PC-9 (cell line): ENCODE results near the gene SLC11A2. TPM values are rescaled to one million over a fixed set of nuclear protein-coding genes. Genes with fewer than 3 reads are reported as not detected.
A peak's percentile ranks its signal among the peaks of the same experiment; 100 is the strongest.

Experiments used
- BruUV-seq: library from RNA; stranded (reverse); fragments of 400-500 nt; replicated peaks from 2 replicates; lab custom pipeline; 2021; lab: Mats Ljungman, UMichigan
- CTCF ChIA-PET: fragments of 300-600 bp; sonication (Branson Sonifier 250); formaldehyde crosslinking; loops from one replicate; lab custom pipeline; 2022; ENCODE audit warnings: antibody characterized with exemption; lab: Charles Lee
- POLR2A ChIA-PET: fragments of 300-600 bp; sonication (Branson Sonifier 250); formaldehyde crosslinking; loops from one replicate; lab custom pipeline; 2022; ENCODE audit warnings: antibody characterized with exemption; ENCODE audit not compliant: unreplicated experiment; lab: Charles Lee
- DNase-seq, 2 experiments: peaks; one replicate each; pipeline versions ENCODE4 v3.0.0 to v3.0.0-alpha.2; 2015 to 2022; ENCODE audit warnings: mixed read lengths in 1 of 2
- H2AFZ ChIP-seq: fragments of 200-600 bp; sonication (generic); 2 replicates; pipeline ENCODE4 v1.8.1; 2017; ENCODE audit warnings: antibody characterized with exemption
- H3F3A ChIP-seq: fragments of 200-600 bp; sonication (generic); 2 replicates; pipeline ENCODE4 v1.8.1; 2017; ENCODE audit warnings: antibody characterized with exemption, mild to moderate bottlenecking, low read depth; ENCODE audit not compliant: insufficient read depth
- H3K27ac ChIP-seq: fragments of 200-600 bp; sonication (generic); 2 replicates; pipeline ENCODE4 v1.6.1; 2016; ENCODE audit warnings: mixed run types
- H3K27me3 ChIP-seq: fragments of 200-600 bp; sonication (generic); 2 replicates; pipeline ENCODE4 v1.6.1; 2016; ENCODE audit warnings: low read depth, mixed run types; ENCODE audit not compliant: insufficient read depth
- H3K36me3 ChIP-seq: fragments of 200-600 bp; sonication (generic); 2 replicates; pipeline ENCODE4 v1.6.1; 2016; ENCODE audit warnings: low read depth, mixed run types
- H3K4me1 ChIP-seq: fragments of 200-600 bp; sonication (generic); replicated peaks from 2 replicates; pipeline ENCODE4 v1.6.1; 2016; ENCODE audit warnings: mixed run types; ENCODE audit not compliant: insufficient read depth
- H3K4me2 ChIP-seq: fragments of 200-600 bp; sonication (generic); 2 replicates; pipeline ENCODE4 v1.6.1; 2017; ENCODE audit warnings: mixed run types
- H3K4me3 ChIP-seq: fragments of 200-600 bp; sonication (generic); 2 replicates; pipeline ENCODE4 v1.6.1; 2016; ENCODE audit warnings: mixed run types
- H3K79me2 ChIP-seq: fragments of 200-600 bp; sonication (generic); 2 replicates; pipeline ENCODE4 v1.6.1; 2017; ENCODE audit warnings: low read depth, mixed run types
- H3K9me2 ChIP-seq: fragments of 200-600 bp; sonication (generic); 2 replicates; pipeline ENCODE4 v1.8.1; 2017; ENCODE audit warnings: mild to moderate bottlenecking; ENCODE audit not compliant: insufficient read depth
- H3K9me3 ChIP-seq: fragments of 200-600 bp; sonication (generic); 2 replicates; pipeline ENCODE4 v1.8.1; 2016; ENCODE audit warnings: low read depth; ENCODE audit not compliant: insufficient read depth
- H4K20me1 ChIP-seq: fragments of 200-600 bp; sonication (generic); 2 replicates; pipeline ENCODE4 v1.8.1; 2017; ENCODE audit not compliant: insufficient read depth
- CTCF ChIP-seq: fragments of 200-600 bp; sonication (generic); conservative IDR thresholded peaks from 2 replicates; pipeline ENCODE4 v1.6.1; 2017; ENCODE audit warnings: mixed run types, antibody characterized with exemption, mild to moderate bottlenecking, moderate library complexity
- EZH2 ChIP-seq: fragments of 200-600 bp; sonication (generic); IDR thresholded peaks from 2 replicates; pipeline ENCODE4 v1.8.0; 2017; ENCODE audit warnings: antibody characterized with exemption, low read depth
- intact Hi-C: fragments of 100-400 bp; cut with micrococcal nuclease; formaldehyde crosslinking; loops from one replicate; pipeline ENCODE4 v1.10.0; 2022; ENCODE audit not compliant: unreplicated experiment
- total RNA-seq: library from RNA; stranded (reverse); gene quantifications from 2 replicates; pipeline ENCODE4 v1.2.3, GENCODE V29; 2021

Gene SLC11A2
- total RNA-seq, 1 experiment from 2014 or later, result 45.7 TPM

- TF ChIP-seq EZH2, result no peak
- no peak for TF ChIP-seq CTCF
- H3K36me3 ChIP-seq, result peaks cover 14% of the 10 kb centered on the region
- DNase-seq, result no peak
- H2AFZ ChIP-seq, result no peak overlapping the region
- no peak overlapping the region for H3K4me2 ChIP-seq
- peaks cover 11% of the 10 kb centered on the region for H3K4me1 ChIP-seq
- H4K20me1 ChIP-seq, result no peaks in the 10 kb centered on the region
- H3K4me3 ChIP-seq, result no peak overlapping the region
- intact Hi-C loops, result no loop called here
- no peaks in the 10 kb centered on the region for H3K9me2 ChIP-seq
- H3F3A ChIP-seq, result peaks cover 34% of the 10 kb centered on the region; the same call in 1 of the 2 replicates
- H3K27me3 ChIP-seq, result no peaks in the 10 kb centered on the region
- TSS peak; percentile 7 for BruUV-seq
- H3K9me3 ChIP-seq, result no peaks in the 10 kb centered on the region
- ChIA-PET POLR2A (no interaction called here), CTCF (no interaction called here)
- H3K79me2 ChIP-seq, result no peaks in the 10 kb centered on the region
- no peak overlapping the region for H3K27ac ChIP-seq
Observed at GRCh38 chr12:51065530-51065929, 39.3 kb upstream of the SLC11A2 start.

GRCh38 chr12:51062631-51063397 lies 36.6 kb upstream of the SLC11A2 start:
- no peaks in the 10 kb centered on the region for H3K27me3 ChIP-seq
- no peak overlapping the region for H3K27ac ChIP-seq
- no peak overlapping the region for H2AFZ ChIP-seq
- no peaks in the 10 kb centered on the region for H3K4me1 ChIP-seq
- POLR2A ChIA-PET, result interaction anchor here (0.6 to 0.7 kb wide), 2 partner anchors 48 to 309 kb away, joined by 4 to 5 read pairs; no protein-coding TSS in a partner anchor
- TF ChIP-seq EZH2 (no peak), CTCF (no peak)
- no peaks in the 10 kb centered on the region for H3K9me3 ChIP-seq
- no peaks in the 10 kb centered on the region for H3K9me2 ChIP-seq
- no peaks in the 10 kb centered on the region for H4K20me1 ChIP-seq
- intact Hi-C loops, result no loop called here
- H3F3A ChIP-seq, result peaks cover 37% of the 10 kb centered on the region; the same call in 1 of the 2 replicates
- H3K36me3 ChIP-seq, result peaks cover 27% of the 10 kb centered on the region
- no peak overlapping the region for H3K4me3 ChIP-seq
- H3K4me2 ChIP-seq, result no peak overlapping the region
- DNase-seq, result no peak
- no TSS peak for BruUV-seq
- H3K79me2 ChIP-seq, result no peaks in the 10 kb centered on the region
- CTCF ChIA-PET, result interaction anchor here (0.5 kb wide), 1 partner anchor 11 kb away, joined by 6 read pairs; no protein-coding TSS in a partner anchor

- TF ChIP-seq CTCF (no peak), EZH2 (no peak)
- intact Hi-C loops, result no loop called here
- Histone ChIP-seq H3K79me2 (no peaks in the 10 kb centered on the region), H3K27me3 (no peaks in the 10 kb centered on the region), H3K9me3 (no peaks in the 10 kb centered on the region), H3K4me3 (no peak overlapping the region), H3K4me2 (no peak overlapping the region), H3F3A (peaks cover 30% of the 10 kb centered on the region; the same call in 1 of the 2 replicates), H3K36me3 (peaks cover 38% of the 10 kb centered on the region; the same call in 1 of the 2 replicates), H3K9me2 (no peaks in the 10 kb centered on the region), H2AFZ (no peak overlapping the region), H3K27ac (no peak overlapping the region), H4K20me1 (no peaks in the 10 kb centered on the region), H3K4me1 (no peaks in the 10 kb centered on the region; the same call in 1 of the 2 replicates)
- ChIA-PET CTCF (no interaction called here), POLR2A (no interaction called here)
- DNase-seq, result no peak
- no TSS peak for BruUV-seq
Observed at GRCh38 chr12:51059086-51059485, 32.9 kb upstream of the SLC11A2 start.
